KOPT-K1 (cell line): ENCODE measurements around the gene IL1A.

ENCODE experiments used
- H3K27ac ChIP-seq: fragments of 200-600 bp; sonication (generic); 2 replicates; pipeline ENCODE4 v1.5.1; 2016; ENCODE audit warnings: antibody characterized with exemption, mild to moderate bottlenecking, low read depth, low read length; ENCODE audit not compliant: poor library complexity, severe bottlenecking
- H3K36me3 ChIP-seq: fragments of 200-600 bp; sonication (generic); 2 replicates; pipeline ENCODE4 v1.5.1; 2017; ENCODE audit warnings: antibody characterized with exemption, mild to moderate bottlenecking, low read length, moderate library complexity; ENCODE audit not compliant: insufficient read depth
- H3K9me3 ChIP-seq: fragments of 200-600 bp; sonication (generic); 2 replicates; pipeline ENCODE4 v1.5.1; 2017; ENCODE audit warnings: antibody characterized with exemption, low read length, mild to moderate bottlenecking; ENCODE audit not compliant: insufficient read depth, poor library complexity, severe bottlenecking

The IL1A gene

GRCh38 chr2:112825706-112826105 is 41.4 kb upstream of the IL1A start:
- no peaks in the 10 kb centered on the region for H3K36me3 ChIP-seq
- no peaks in the 10 kb centered on the region for H3K9me3 ChIP-seq
- H3K27ac ChIP-seq: no peak overlapping the region

GRCh38 chr2:112824694-112825085 is 40.4 kb upstream of the IL1A start:
- Histone ChIP-seq H3K9me3 (no peaks in the 10 kb centered on the region), H3K36me3 (no peaks in the 10 kb centered on the region), H3K27ac (no peak overlapping the region)

- no peaks in the 10 kb centered on the region for H3K9me3 ChIP-seq
- no peak overlapping the region for H3K27ac ChIP-seq
- H3K36me3 ChIP-seq: no peaks in the 10 kb centered on the region
Observed at GRCh38 chr2:112821682-112822081, 37.4 kb upstream of the IL1A start.

- Histone ChIP-seq H3K36me3 (no peaks in the 10 kb centered on the region), H3K9me3 (no peaks in the 10 kb centered on the region), H3K27ac (no peak overlapping the region)
Observed at GRCh38 chr2:112821142-112821541, 36.8 kb upstream of the IL1A start.

- Histone ChIP-seq H3K9me3 (no peaks in the 10 kb centered on the region), H3K36me3 (no peaks in the 10 kb centered on the region), H3K27ac (no peak overlapping the region)
Observed at GRCh38 chr2:112820343-112820742, 36.0 kb upstream of the IL1A start.

- Histone ChIP-seq H3K36me3 (no peaks in the 10 kb centered on the region), H3K9me3 (no peaks in the 10 kb centered on the region), H3K27ac (no peak overlapping the region)
Observed at GRCh38 chr2:112819081-112819480, 34.8 kb upstream of the IL1A start.

- Histone ChIP-seq H3K9me3 (no peaks in the 10 kb centered on the region), H3K27ac (no peak overlapping the region), H3K36me3 (no peaks in the 10 kb centered on the region)
Observed at GRCh38 chr2:112818094-112818902, 34.0 kb upstream of the IL1A start.

- no peaks in the 10 kb centered on the region for H3K9me3 ChIP-seq
- H3K27ac ChIP-seq: no peak overlapping the region
- no peaks in the 10 kb centered on the region for H3K36me3 ChIP-seq
Observed at GRCh38 chr2:112817082-112817689, 32.9 kb upstream of the IL1A start.

GRCh38 chr2:112814278-112814677 is 30.0 kb upstream of the IL1A start:
- H3K36me3 ChIP-seq: no peaks in the 10 kb centered on the region
- no peaks in the 10 kb centered on the region for H3K9me3 ChIP-seq
- H3K27ac ChIP-seq: no peak overlapping the region

GRCh38 chr2:112813280-112813966 is 29.1 kb upstream of the IL1A start:
- Histone ChIP-seq H3K36me3 (no peaks in the 10 kb centered on the region), H3K27ac (no peak overlapping the region), H3K9me3 (no peaks in the 10 kb centered on the region)

GRCh38 chr2:112812318-112813267 is 28.3 kb upstream of the IL1A start:
- Histone ChIP-seq H3K36me3 (no peaks in the 10 kb centered on the region), H3K27ac (no peak overlapping the region), H3K9me3 (peaks cover under 1% of the 10 kb centered on the region)

- peaks cover 7% of the 10 kb centered on the region for H3K9me3 ChIP-seq
- H3K36me3 ChIP-seq: no peaks in the 10 kb centered on the region
- no peak overlapping the region for H3K27ac ChIP-seq
Observed at GRCh38 chr2:112811841-112812306, 27.6 kb upstream of the IL1A start.

GRCh38 chr2:112811276-112811831 is 27.1 kb upstream of the IL1A start:
- Histone ChIP-seq H3K9me3 (peaks cover 12% of the 10 kb centered on the region), H3K27ac (no peak overlapping the region), H3K36me3 (no peaks in the 10 kb centered on the region)

- H3K27ac ChIP-seq: no peak overlapping the region
- H3K36me3 ChIP-seq: no peaks in the 10 kb centered on the region
- H3K9me3 ChIP-seq: peaks cover 12% of the 10 kb centered on the region
Observed at GRCh38 chr2:112809112-112809511, 24.8 kb upstream of the IL1A start.
